ENCODE data around the gene CFAP119.

Gene CFAP119

GRCh38 chr16:30762991-30763725 is 1.3 kb upstream of the CFAP119 start:
- no peak for DNase-seq (ENCODE audit: low spot score)

DNA sequence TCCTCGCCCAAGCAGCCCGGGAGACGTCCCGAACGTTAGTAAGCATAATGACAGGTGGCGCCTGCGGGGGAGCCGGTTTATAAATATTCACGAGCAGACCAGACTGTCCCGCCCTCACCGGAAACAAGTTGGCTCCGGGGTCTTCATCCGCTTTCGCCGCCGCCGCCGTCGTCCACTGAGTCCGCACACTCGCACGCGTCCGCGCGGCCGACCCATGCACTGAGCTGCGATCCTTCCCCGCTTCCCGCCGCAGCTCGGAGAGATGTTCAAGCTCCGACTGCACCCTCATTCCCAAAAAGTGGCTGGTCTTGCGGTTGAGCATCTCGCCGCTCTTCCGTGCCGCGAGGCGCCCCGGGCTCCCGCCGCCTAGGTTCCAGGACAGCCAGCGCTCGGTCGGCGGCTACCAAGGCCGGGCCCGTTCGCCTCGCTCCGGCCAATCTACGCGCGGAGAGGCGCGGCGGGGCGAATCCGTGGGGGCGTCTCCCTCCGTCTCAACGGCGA is 385 bp downstream of the CFAP119 start:
- peak; percentile 47 for DNase-seq (ENCODE audit: low spot score)

GRCh38 chr16:30760577-30761426 is 1.1 kb downstream of the CFAP119 start:
- no peak for DNase-seq (ENCODE audit: low spot score)

DNA sequence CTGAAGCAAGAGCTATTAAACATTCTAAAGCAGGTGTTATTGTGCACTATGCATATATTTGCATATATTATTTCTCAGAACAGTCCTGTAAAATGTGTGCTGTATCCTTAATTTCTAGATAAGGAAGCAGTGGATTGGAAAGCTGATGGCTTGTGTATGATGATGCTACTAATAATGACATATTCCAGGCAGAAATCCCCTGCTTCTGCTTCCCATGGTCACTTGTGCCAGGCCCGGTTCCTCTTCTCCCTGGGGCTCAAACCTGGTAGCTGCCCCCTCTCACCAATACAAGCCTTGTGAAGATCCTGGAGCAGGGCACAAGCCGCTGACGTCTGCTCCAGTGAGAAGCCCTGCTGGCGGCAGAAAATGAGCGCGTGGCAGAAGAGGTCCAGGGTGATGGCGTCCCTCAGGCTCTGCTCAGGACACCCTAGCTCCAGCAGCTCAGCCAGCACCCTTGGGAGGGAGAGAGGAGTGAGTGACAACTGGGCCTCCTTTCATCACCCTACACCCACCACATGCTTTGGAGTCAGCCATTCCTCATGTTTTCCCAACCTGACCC is 1.8 kb downstream of the CFAP119 start:
- DNase-seq (ENCODE audit: low spot score), result no peak

DNA sequence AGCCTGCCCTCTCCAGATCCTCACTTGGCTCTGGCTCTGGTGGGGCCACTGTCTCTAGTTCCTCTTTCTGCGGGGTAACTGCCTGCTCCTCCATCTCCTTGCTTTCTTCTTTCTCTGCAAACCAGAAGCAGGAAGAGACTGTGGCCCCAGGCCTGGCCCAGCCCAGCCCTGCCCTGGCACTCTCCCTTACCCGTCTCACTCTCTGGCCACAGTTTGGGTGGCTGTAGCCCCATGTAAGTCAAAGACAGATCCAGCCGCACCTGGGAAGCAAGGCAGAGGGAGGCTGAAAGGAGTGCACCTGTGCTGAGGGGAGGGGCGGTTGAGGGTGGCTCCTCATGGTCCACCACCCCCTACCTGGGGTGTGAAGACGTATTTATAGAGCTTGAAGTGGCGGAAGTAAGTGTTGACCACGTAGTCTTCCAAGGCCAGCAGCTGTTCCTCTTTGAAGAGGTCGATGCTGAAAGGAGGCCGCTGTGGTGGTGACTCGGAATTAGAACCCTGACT is 2.8 kb downstream of the CFAP119 start:
- no peak for DNase-seq (ENCODE audit: low spot score)

- no peak for DNase-seq (ENCODE audit: low spot score)
Observed at GRCh38 chr16:30757316-30757715, 4.5 kb downstream of the CFAP119 start.

DNA sequence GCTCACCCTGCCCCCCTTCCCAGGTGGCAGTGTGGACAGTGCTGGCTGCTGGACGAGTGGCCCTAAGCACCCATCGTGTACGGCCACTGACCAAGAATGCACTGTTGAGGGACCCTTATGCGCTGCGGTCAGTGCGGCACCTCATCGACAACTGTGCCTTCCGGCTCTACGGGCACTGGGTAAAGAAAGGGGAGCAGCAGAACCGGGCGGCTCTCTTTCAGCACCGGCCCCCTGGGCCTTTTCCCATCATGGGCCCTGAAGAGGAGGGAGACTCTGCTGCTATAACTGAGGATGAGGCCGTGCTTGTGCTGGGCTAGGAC is 5.1 kb downstream of the CFAP119 start:
- no peak for DNase-seq (ENCODE audit: low spot score)

- no peak for DNase-seq (ENCODE audit: low spot score)
Observed at GRCh38 chr16:30755955-30756780, 5.7 kb downstream of the CFAP119 start.

GRCh38 chr16:30753596-30753995 is 8.3 kb downstream of the CFAP119 start:
- DNase-seq (ENCODE audit: low spot score), result no peak

GRCh38 chr16:30750876-30751465 is 10.9 kb downstream of the CFAP119 start:
- DNase-seq (ENCODE audit: low spot score), result no peak

DNA sequence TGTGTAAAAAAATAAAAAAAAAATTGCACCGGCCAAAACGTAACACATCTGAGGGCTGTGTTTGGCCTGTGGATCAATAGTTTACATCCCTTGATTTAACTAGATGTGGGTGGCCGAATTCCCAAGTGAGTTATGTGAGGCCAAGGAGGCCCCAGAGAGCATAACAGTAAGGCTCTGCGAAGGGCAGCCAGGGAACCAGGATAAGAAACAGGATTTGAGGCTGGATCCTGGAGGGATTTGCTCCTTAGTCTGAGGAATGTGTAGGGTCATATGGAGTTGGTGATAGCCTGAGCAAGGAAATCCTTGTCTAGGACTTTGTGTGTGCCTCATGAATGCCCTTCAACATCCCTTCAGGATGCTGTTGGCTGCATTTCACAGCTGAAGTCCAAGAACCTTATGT is 11.7 kb downstream of the CFAP119 start:
- DNase-seq (ENCODE audit: low spot score), result no peak

GRCh38 chr16:30748634-30749445 is 13.0 kb downstream of the CFAP119 start:
- peak; percentile 42 for DNase-seq (ENCODE audit: low spot score)

- peak; percentile 99 for DNase-seq (ENCODE audit: low spot score)
Observed at GRCh38 chr16:30747799-30748633, 13.8 kb downstream of the CFAP119 start, which contains the start of gene PHKG2. PHKG2 (plus strand) TSS chr16:30748425; CDS start chr16:30748821, 396 bp downstream.

DNA sequence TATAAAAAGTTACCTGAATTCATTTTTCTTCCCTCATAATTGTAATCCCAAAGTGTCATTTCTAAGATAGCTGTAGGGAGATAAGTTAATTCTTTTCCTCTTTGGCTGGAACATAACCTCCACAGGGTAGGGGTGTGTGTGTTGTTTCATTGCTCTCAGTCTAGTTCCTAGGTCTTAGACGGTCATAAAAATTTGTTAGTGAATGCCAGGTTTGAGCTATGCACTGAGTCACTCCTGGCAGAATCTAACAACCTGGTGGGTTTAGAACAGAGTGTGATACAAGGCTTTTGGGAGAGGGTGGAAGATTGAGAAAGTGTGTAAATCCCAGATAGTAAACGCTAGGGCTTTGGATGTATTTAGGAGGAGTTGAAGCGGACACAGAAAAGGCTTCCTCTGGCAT is 14.5 kb downstream of the CFAP119 start:
- DNase-seq (ENCODE audit: low spot score), result no peak

DNA sequence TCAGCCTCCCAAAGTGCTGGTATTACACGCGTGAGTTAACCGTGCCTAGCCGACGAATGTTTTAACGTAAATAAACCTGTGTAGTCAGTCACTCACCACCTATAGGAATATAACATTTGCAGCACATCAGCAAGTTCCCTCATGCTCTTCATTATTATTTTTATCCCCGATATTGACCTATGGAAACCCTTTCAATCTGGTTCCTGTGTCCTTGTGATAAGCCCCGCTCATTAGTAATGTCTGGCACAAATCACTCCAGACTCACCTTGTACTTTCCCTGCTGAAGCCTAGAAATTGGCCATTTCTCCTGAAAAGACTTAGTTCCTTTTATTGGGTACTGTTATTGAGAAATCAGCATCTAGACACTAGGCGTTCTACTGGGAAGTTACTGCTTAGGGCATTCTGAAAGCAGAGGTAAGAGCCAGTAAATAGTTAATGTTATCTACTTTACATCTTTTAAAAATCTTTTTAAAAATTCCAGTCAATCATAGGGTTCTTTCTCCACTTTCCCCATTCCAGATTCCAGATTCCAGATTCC is 15.2 kb downstream of the CFAP119 start:
- DNase-seq (ENCODE audit: low spot score), result no peak

- no peak for DNase-seq (ENCODE audit: low spot score)
Observed at GRCh38 chr16:30745082-30745481, 16.8 kb downstream of the CFAP119 start.

DNA sequence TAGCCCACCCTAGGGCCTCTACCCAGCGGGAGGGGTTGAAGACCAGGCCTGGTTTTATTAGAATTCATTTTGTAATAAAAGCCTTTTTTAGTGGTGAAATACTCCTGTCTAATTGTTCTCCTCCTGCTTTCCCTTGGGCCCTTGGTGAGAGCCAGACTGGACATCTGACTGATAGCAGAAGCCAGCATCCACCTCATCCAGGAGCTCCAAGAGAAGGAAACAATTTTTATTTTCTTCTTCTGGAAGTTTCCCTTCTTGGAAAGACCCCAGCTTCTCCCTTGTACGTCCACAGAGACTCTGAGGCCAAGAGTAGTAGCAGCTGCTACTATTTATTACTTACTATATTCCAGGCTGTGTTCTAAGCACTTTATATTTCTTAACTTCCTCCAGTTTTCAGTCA is 17.7 kb downstream of the CFAP119 start:
- no peak for DNase-seq (ENCODE audit: low spot score)

DNA sequence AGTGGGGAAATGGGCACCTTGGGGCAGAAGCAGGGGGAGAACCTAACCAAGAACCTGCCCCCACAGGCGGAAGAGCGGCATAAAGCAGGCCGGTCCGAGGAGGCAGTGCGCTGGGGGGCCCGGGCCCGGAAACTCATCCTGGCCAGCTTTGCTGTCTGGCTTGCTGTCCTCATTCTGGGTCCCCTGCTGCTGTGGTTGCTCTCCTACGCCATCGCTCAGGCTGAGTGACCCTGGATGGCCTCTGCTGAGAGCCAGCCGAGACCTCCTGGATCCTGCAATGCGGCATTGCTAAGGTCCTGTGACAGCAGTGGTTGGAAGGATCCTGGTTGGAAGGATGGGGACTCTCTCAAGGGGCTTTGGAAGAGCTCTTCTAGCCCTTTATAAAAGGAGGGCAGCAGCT is 18.1 kb downstream of the CFAP119 start:
- DNase-seq (ENCODE audit: low spot score), result no peak

DNA sequence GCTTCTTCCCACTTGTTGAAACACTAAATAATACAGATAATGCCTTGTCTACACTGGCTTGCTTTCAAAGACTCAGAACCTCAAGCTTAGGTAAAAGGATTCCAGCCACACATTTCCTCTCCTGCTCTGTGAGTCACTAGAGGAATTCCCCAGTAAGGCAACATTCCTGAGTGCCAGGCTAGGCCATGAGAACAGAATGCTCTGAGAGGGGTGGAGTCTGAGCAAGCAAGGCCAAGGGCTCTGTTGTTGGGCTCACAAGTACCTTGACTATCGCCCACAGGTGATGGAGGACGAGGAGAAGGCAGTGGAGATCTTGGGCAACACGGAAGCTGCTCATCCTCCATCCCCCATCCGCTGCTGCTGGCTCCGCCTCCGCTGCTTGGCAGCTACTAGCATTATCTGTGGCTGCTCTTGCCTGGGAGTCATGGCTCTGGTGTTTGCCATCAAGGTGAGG is 20.4 kb downstream of the CFAP119 start:
- DNase-seq (ENCODE audit: low spot score), result no peak

All from SK-N-DZ (cell line).